NCI-H69 (cell line): Measurements from ENCODE around the gene NOL12.
"Not testable (repeated sequence)": the region's sequence is repeated elsewhere in the genome, so short reads cannot be mapped to it uniquely, and the experiment has no call there.

ENCODE experiments used
- DNase-seq: peaks from one replicate; lab custom pipeline; 2025; lab: John Stamatoyannopoulos, UW

NOL12 gene

GRCh38 chr22:37713761-37714160, 27.6 kb downstream of the NOL12 start:
- no peak for DNase-seq

GRCh38 chr22:37714634-37715033, 28.5 kb downstream of the NOL12 start:
- no peak for DNase-seq

- DNase-seq, result no peak
Observed at GRCh38 chr22:37715760-37716159, 29.6 kb downstream of the NOL12 start.

GRCh38 chr22:37716708-37717107, 30.6 kb downstream of the NOL12 start:
- DNase-seq, result no peak

- DNase-seq, result not testable (repeated sequence)
Observed at GRCh38 chr22:37717235-37717634, 31.1 kb downstream of the NOL12 start.

- not testable (repeated sequence) for DNase-seq
Observed at GRCh38 chr22:37717746-37718305, 31.7 kb downstream of the NOL12 start.

GRCh38 chr22:37725551-37726240, 39.6 kb downstream of the NOL12 start:
- no peak for DNase-seq

GRCh38 chr22:37726241-37726887, 40.2 kb downstream of the NOL12 start:
- no peak for DNase-seq

GRCh38 chr22:37728620-37729019, 42.5 kb downstream of the NOL12 start:
- DNase-seq, result no peak

GRCh38 chr22:37731804-37732471, 45.8 kb downstream of the NOL12 start:
- no peak for DNase-seq

- no peak for DNase-seq
Observed at GRCh38 chr22:37732699-37733607, 46.8 kb downstream of the NOL12 start.

- DNase-seq, result no peak
Observed at GRCh38 chr22:37733625-37734401, 47.7 kb downstream of the NOL12 start.

- DNase-seq, result no peak
Observed at GRCh38 chr22:37734402-37734700, 48.2 kb downstream of the NOL12 start.

- DNase-seq, result no peak
Observed at GRCh38 chr22:37734964-37735451, 48.9 kb downstream of the NOL12 start.

- DNase-seq, result no peak
Observed at GRCh38 chr22:37739035-37739434, 52.9 kb downstream of the NOL12 start.

- DNase-seq, result no peak
Observed at GRCh38 chr22:37739611-37740049, 53.5 kb downstream of the NOL12 start.

GRCh38 chr22:37740455-37741311, 54.5 kb downstream of the NOL12 start:
- no peak for DNase-seq

- peak; percentile 93 for DNase-seq
Observed at GRCh38 chr22:37741312-37741795, 55.2 kb downstream of the NOL12 start.

GRCh38 chr22:37742376-37743171, 56.4 kb downstream of the NOL12 start:
- no peak for DNase-seq
